K562 (cell line): ENCODE results near the gene DENND6A. TPM values are rescaled to one million over a fixed set of nuclear protein-coding genes. Genes with fewer than 3 reads are reported as not detected.

ENCODE experiments used
- DMBX1 ChIP-seq: fragments of 250-450 bp; sonication (Bioruptor Pico); IDR thresholded peaks from 2 replicates; pipeline ENCODE4 v1.8.0; 2022; ENCODE audit warnings: inconsistent platforms, mild to moderate bottlenecking, moderate library complexity, borderline replicate concordance
- MAZ ChIP-seq, 2 experiments: fragments of 450-650 bp in 1 of 2; sonication (generic) in 1 of 2; formaldehyde crosslinking; IDR thresholded peaks in 1 of 2; conservative IDR thresholded peaks in 1 of 2; 2 replicates each; pipeline versions ENCODE4 v1.4.0 to v1.5.0; 2020; ENCODE audit warnings: mild to moderate bottlenecking in 1 of 2, missing genetic modification reagents in 1 of 2
- ZNF79 ChIP-seq: fragments of 250-450 bp; sonication (Bioruptor Pico); IDR thresholded peaks from 2 replicates; pipeline ENCODE4 v1.4.0; 2020; ENCODE audit warnings: low read depth, mild to moderate bottlenecking, moderate library complexity
- polyA plus RNA-seq, 8 experiments: library from polyadenylated mRNA; depleted of rRNA in 4 of 8; stranded (reverse) in 5 of 8; unstranded in 3 of 8; fragments of >200 nt; fragmentation: Nextera tagmentation in 2 of 8; fragmentation: Illumina TruSeq in 1 of 8; extraction: Ambion mirVana in 2 of 8; extraction: Trizol in 1 of 8; gene quantifications; 2 replicates each; pipeline versions ENCODE4 v1.2.1 to v1.2.3, GENCODE V29; 2011 to 2014; ENCODE audit warnings: inconsistent platforms in 1 of 8, missing spikeins in 1 of 8
- total RNA-seq, 7 experiments: library from RNA; depleted of rRNA in 6 of 7; stranded (reverse); fragments of >200 nt in 6 of 7; fragmentation: Illumina TruSeq in 2 of 7; extraction: Trizol in 2 of 7; gene quantifications; 2 replicates each; pipeline versions ENCODE4 v1.2.1 to v1.2.3, GENCODE V29; 2011 to 2021; ENCODE audit warnings: low replicate concordance in 1 of 7
- TF ChIP-seq, protein P1 (sequence below), 2 experiments: fragments of 450-650 bp; formaldehyde crosslinking in 1 of 2; IDR thresholded peaks; 2 replicates each; pipeline versions ENCODE4 v1.4.0 to v1.6.1; 2014 to 2020; ENCODE audit warnings: mild to moderate bottlenecking in 2 of 2, borderline replicate concordance in 1 of 2, low read depth in 1 of 2

Gene DENND6A
- total and polyA plus RNA-seq, 9 of the 15 experiments (the other 6 are each of a cell fraction or from before 2014, with no cell fraction given), result 1.5 to 12.7 (median 7.1) TPM

DNA sequence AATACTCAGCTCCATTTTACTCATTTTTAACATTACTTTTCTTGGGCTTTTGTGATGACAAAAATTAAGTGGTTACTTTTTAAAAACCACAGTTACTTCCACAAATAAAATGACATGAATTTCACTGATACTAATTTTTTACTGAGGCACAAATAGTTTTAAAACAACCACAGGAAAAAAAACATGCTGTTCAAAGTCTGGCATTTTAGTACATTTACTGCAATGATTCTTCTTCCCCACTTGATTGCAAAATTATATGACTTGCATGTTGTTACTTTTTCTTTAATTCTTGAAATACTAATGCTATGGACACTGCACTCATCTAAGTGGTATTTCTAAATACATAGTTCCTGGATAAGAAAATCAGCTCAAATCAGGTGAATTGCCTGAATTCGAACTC, 38.4 kb upstream of the DENND6A start (continued):
- TF ChIP-seq, protein P1, sequence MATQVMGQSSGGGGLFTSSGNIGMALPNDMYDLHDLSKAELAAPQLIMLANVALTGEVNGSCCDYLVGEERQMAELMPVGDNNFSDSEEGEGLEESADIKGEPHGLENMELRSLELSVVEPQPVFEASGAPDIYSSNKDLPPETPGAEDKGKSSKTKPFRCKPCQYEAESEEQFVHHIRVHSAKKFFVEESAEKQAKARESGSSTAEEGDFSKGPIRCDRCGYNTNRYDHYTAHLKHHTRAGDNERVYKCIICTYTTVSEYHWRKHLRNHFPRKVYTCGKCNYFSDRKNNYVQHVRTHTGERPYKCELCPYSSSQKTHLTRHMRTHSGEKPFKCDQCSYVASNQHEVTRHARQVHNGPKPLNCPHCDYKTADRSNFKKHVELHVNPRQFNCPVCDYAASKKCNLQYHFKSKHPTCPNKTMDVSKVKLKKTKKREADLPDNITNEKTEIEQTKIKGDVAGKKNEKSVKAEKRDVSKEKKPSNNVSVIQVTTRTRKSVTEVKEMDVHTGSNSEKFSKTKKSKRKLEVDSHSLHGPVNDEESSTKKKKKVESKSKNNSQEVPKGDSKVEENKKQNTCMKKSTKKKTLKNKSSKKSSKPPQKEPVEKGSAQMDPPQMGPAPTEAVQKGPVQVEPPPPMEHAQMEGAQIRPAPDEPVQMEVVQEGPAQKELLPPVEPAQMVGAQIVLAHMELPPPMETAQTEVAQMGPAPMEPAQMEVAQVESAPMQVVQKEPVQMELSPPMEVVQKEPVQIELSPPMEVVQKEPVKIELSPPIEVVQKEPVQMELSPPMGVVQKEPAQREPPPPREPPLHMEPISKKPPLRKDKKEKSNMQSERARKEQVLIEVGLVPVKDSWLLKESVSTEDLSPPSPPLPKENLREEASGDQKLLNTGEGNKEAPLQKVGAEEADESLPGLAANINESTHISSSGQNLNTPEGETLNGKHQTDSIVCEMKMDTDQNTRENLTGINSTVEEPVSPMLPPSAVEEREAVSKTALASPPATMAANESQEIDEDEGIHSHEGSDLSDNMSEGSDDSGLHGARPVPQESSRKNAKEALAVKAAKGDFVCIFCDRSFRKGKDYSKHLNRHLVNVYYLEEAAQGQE (IDR thresholded peaks at IDR 0.05; ENCODE audit: borderline replicate concordance), result no peak
- TF ChIP-seq, protein P1 (CRISPR knock-in tag; IDR thresholded peaks at IDR 0.05; ENCODE audit: low read depth), result no peak
- TF ChIP-seq MAZ (CRISPR knock-in tag; conservative IDR thresholded peaks at IDR 0.05 in 1 of 2, IDR thresholded peaks at IDR 0.05 in 1 of 2) (no peak), ZNF79 (CRISPR knock-in tag) (no peak), DMBX1 (CRISPR knock-in tag) (no peak)
